Spleen (tissue), 7 donors: ENCODE results near the gene RMDN3.

ENCODE experiments used
- CTCF ChIP-seq, 11 experiments: fragments of 200-600 bp in 7 of 11; fragments of 450-650 bp in 4 of 11; sonication (generic) in 4 of 11; IDR thresholded peaks in 8 of 11; conservative IDR thresholded peaks in 3 of 11; 1 replicate in 7 of 11; 2 replicates in 4 of 11; pipeline versions ENCODE4 v1.4.0 to v1.8.0; 2016 to 2021; ENCODE audit warnings: antibody characterized with exemption in 11 of 11, inconsistent platforms in 4 of 11, mild to moderate bottlenecking in 1 of 11
- POLR2A ChIP-seq, 3 donors: fragments of 450-650 bp; IDR thresholded peaks; one replicate each; pipeline ENCODE4 v1.5.1; 2017; ENCODE audit warnings: antibody characterized with exemption in 3 of 3, mild to moderate bottlenecking in 1 of 3
- POLR2AphosphoS5 ChIP-seq, 3 donors: sonication (generic); formaldehyde crosslinking; IDR thresholded peaks; one replicate each; pipeline ENCODE4 v1.5.1; 2017; ENCODE audit warnings: antibody characterized with exemption in 3 of 3
- donor health status: DM: no; HTN: no; CAD: no; lungs with moderate emphysema.
- donor health status: DM: no; HTN: no; CAD: no.
- donor health status: DM: no; HTN: no; CAD: no.

DNA sequence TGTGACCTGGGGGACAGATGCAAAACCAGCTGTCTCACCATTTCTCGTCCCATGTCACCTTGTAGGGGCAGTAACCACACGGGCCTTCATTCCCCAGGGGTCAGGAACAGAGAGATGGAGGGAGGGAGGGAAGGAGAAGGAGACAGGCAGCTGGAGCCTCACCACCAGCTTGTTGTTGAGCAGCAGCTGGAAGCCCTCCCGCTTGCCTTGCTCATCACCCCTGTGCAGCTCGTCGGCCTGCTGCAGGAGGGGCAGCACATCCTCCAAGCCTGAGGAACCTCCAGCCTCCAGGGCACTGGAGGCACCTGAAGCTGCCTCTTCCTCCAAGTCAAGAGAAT lies 10.3 kb downstream of the RMDN3 start:
- TF ChIP-seq CTCF (IDR thresholded peaks at IDR 0.05 in 8 of 11, conservative IDR thresholded peaks at IDR 0.05 in 3 of 11) (no peak), POLR2A (IDR thresholded peaks at IDR 0.05) (no peak), POLR2AphosphoS5 (IDR thresholded peaks at IDR 0.05) (no peak)
